Activated CD4-positive, alpha-beta T cell treated with anti-CD3 and anti-CD28 coated beads, Interleukin-2, amount 10 ng/mL, durations not matched to agents 24 days and 14 days (primary cell): ENCODE data around the gene PXN. TPM values are rescaled to one million over a fixed set of nuclear protein-coding genes. Genes with fewer than 3 reads are reported as not detected.
"Not testable (repeated sequence)": the region's sequence is repeated elsewhere in the genome, so short reads cannot be mapped to it uniquely, and the experiment has no call there.

Experiments
- DNase-seq: peaks from one replicate; pipeline ENCODE4 v3.0.0; 2022
- H3K27ac Mint-ChIP-seq: one replicate; pipeline ENCODE4 v1.8.0; 2022; ENCODE audit warnings: mild to moderate bottlenecking, mixed read lengths
- H3K27me3 Mint-ChIP-seq: one replicate; pipeline ENCODE4 v1.8.0; 2022; ENCODE audit warnings: mixed read lengths
- H3K36me3 Mint-ChIP-seq: one replicate; pipeline ENCODE4 v1.8.0; 2022; ENCODE audit warnings: low read depth, mild to moderate bottlenecking, mixed read lengths
- H3K4me1 Mint-ChIP-seq: one replicate; pipeline ENCODE4 v1.8.0; 2021; ENCODE audit warnings: mixed read lengths
- H3K4me3 Mint-ChIP-seq: one replicate; pipeline ENCODE4 v1.8.0; 2022; ENCODE audit warnings: mild to moderate bottlenecking, moderate library complexity, mixed read lengths
- H3K9me3 Mint-ChIP-seq: one replicate; pipeline ENCODE4 v1.8.0; 2021; ENCODE audit warnings: mixed read lengths
- intact Hi-C: fragments of 100-400 bp; cut with micrococcal nuclease; formaldehyde crosslinking; loops from one replicate; pipeline ENCODE4 v1.15.1; 2023
- total RNA-seq: library from RNA; stranded (reverse); gene quantifications from 2 replicates; pipeline ENCODE4 v1.2.3, GENCODE V29; 2022

The PXN gene
- total RNA-seq, 1 donor from 2014 or later = 48.4 TPM

- Mint-ChIP-seq H3K4me3 (no peak overlapping the region), H3K27ac (no peak overlapping the region), H3K9me3 (no peaks in the 10 kb centered on the region), H3K4me1 (peaks cover 17% of the 10 kb centered on the region), H3K36me3 (peaks cover 34% of the 10 kb centered on the region), H3K27me3 (no peaks in the 10 kb centered on the region)
- intact Hi-C loops = loop anchor here (10.0 kb wide), 1 partner anchor 212 kb away; the partner anchor contains the start of gene COX6A1
- DNase-seq = no peak
These were observed 43.2 kb downstream of the PXN start for GRCh38 chr12:120222288-120222832.

- Mint-ChIP-seq H3K9me3 (no peaks in the 10 kb centered on the region), H3K4me1 (peaks cover 14% of the 10 kb centered on the region), H3K27me3 (no peaks in the 10 kb centered on the region), H3K36me3 (peaks cover 34% of the 10 kb centered on the region), H3K27ac (no peak overlapping the region), H3K4me3 (no peak overlapping the region)
- intact Hi-C loops = loop anchor here (10.0 kb wide), 1 partner anchor 213 kb away; the partner anchor contains the start of gene COX6A1
- no peak for DNase-seq
These were observed 44.0 kb downstream of the PXN start for GRCh38 chr12:120221576-120221900.

- Mint-ChIP-seq H3K4me3 (no peak overlapping the region), H3K9me3 (no peaks in the 10 kb centered on the region), H3K27me3 (no peaks in the 10 kb centered on the region), H3K27ac (no peak overlapping the region), H3K36me3 (peaks cover 37% of the 10 kb centered on the region), H3K4me1 (peaks cover 10% of the 10 kb centered on the region)
- intact Hi-C loops = loop anchor here (10.0 kb wide), 1 partner anchor 214 kb away; the partner anchor contains the start of gene COX6A1
- DNase-seq = no peak
These were observed 44.5 kb downstream of the PXN start for GRCh38 chr12:120220838-120221575.

GRCh38 chr12:120218680-120219606 lies 46.6 kb downstream of the PXN start:
- H3K4me3 Mint-ChIP-seq = no peak overlapping the region
- no peak for DNase-seq
- H3K4me1 Mint-ChIP-seq = peaks cover 2% of the 10 kb centered on the region
- no peaks in the 10 kb centered on the region for H3K27me3 Mint-ChIP-seq
- peaks cover 42% of the 10 kb centered on the region for H3K36me3 Mint-ChIP-seq
- H3K27ac Mint-ChIP-seq = no peak overlapping the region
- intact Hi-C loops = no loop called here
- no peaks in the 10 kb centered on the region for H3K9me3 Mint-ChIP-seq

- Mint-ChIP-seq H3K4me3 (no peak overlapping the region), H3K9me3 (no peaks in the 10 kb centered on the region), H3K4me1 (peaks cover 2% of the 10 kb centered on the region), H3K36me3 (peaks cover 40% of the 10 kb centered on the region), H3K27me3 (no peaks in the 10 kb centered on the region), H3K27ac (no peak overlapping the region)
- DNase-seq = no peak
- intact Hi-C loops = no loop called here
These were observed 48.6 kb downstream of the PXN start for GRCh38 chr12:120216742-120217605.

GRCh38 chr12:120215766-120216735 lies 49.5 kb downstream of the PXN start:
- no peaks in the 10 kb centered on the region for H3K27me3 Mint-ChIP-seq
- H3K36me3 Mint-ChIP-seq = peaks cover 47% of the 10 kb centered on the region
- no peak overlapping the region for H3K27ac Mint-ChIP-seq
- no peaks in the 10 kb centered on the region for H3K9me3 Mint-ChIP-seq
- peaks cover 2% of the 10 kb centered on the region for H3K4me1 Mint-ChIP-seq
- intact Hi-C loops = no loop called here
- no peak overlapping the region for H3K4me3 Mint-ChIP-seq
- no peak for DNase-seq

DNA sequence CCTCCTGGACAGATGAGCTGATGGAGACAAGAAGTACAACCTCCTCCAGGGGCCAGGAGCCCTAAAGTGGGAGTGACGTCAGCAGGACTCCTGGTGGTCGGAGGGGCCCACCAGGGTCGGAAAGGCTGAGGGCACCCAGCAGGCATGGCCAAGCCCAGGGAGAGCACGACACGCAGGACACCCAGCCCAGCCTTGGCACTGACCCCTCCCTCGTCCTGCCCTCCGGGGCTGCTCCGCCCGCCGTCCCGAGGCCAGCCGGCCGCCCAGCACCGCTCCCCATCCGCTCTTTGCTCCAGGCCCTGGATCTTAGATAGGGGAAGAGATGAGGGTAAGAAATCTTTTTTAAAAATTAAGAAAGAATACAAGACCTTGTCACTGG lies 50.2 kb downstream of the PXN start:
- no peak overlapping the region for H3K4me3 Mint-ChIP-seq
- DNase-seq = no peak
- no peak overlapping the region for H3K27ac Mint-ChIP-seq
- H3K4me1 Mint-ChIP-seq = peaks cover 2% of the 10 kb centered on the region
- H3K27me3 Mint-ChIP-seq = no peaks in the 10 kb centered on the region
- H3K36me3 Mint-ChIP-seq = peaks cover 45% of the 10 kb centered on the region
- intact Hi-C loops = no loop called here
- no peaks in the 10 kb centered on the region for H3K9me3 Mint-ChIP-seq

DNA sequence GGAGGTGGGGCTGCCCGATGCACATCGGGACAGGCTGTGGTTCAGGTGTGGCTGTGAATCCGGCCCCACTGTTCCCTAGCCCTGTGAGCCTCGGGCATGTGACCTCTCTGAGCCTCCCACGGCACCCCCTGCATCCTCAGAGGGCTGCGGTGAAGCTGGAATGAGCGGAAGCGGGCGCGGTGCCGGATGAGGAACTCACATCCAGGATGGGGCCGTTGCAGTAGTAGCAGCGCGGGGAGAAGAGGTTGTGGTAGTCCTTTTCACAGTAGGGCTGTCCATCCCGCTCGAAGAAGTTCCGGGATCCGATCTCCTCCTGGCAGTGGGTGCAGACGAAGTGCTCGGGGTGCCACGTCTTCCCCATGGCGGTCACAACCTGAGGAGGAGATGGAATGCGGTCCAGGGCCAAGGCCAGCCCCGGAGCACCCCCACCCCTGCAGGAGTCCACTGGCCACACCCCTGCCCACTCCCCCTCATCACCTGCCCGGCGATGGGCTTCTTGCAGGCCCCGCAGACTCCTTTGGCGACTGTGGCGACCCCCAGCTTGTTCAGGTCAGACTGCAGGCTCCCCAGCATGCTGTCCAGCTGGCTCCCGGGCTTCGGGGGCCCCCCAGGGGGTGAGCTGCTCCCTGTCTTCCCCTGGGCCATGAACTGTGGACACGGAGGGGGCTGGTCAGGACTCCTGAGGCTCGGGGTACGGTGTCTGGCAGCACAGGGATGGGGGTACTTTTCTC lies 50.7 kb downstream of the PXN start:
- intact Hi-C loops = no loop called here

GRCh38 chr12:120213758-120214157 lies 51.8 kb downstream of the PXN start:
- no peak for DNase-seq
- peaks cover 2% of the 10 kb centered on the region for H3K4me1 Mint-ChIP-seq

More for the DNA sequence above, 50.7 kb downstream of the PXN start:
- H3K4me1 Mint-ChIP-seq = peaks cover 2% of the 10 kb centered on the region
- peaks cover 43% of the 10 kb centered on the region for H3K36me3 Mint-ChIP-seq
- no peak for DNase-seq
- H3K27ac Mint-ChIP-seq = no peak overlapping the region
- no peak overlapping the region for H3K4me3 Mint-ChIP-seq
- no peaks in the 10 kb centered on the region for H3K27me3 Mint-ChIP-seq
- H3K9me3 Mint-ChIP-seq = no peaks in the 10 kb centered on the region

DNA sequence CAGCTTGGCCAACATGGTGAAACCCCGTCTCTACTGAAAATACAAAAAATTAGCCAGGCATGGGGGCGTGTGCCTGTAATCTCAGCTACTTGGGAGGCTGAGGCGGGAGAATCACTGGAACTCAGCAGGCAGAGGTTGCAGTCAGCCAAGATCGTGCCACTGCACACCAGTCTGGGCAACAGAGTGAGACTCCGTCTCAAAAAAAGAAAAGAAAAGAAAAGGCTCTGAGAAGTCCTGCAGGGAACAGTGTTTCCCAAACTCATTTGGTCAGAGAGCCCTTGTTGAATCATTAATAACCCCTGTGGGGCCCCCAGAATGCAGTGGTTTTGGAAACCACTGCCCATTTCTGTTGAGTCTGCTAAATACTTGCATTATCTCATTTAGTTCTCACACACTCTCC lies 52.3 kb downstream of the PXN start:
- intact Hi-C loops, H3K4me1 Mint-ChIP-seq, H3K27ac Mint-ChIP-seq, H3K9me3 Mint-ChIP-seq, H3K27me3 Mint-ChIP-seq, H3K4me3 Mint-ChIP-seq, DNase-seq: not testable (repeated sequence)
- peaks cover 37% of the 10 kb centered on the region for H3K36me3 Mint-ChIP-seq

More at GRCh38 chr12:120213758-120214157, 51.8 kb downstream of the PXN start:
- Mint-ChIP-seq H3K9me3 (no peaks in the 10 kb centered on the region), H3K27me3 (no peaks in the 10 kb centered on the region), H3K36me3 (peaks cover 41% of the 10 kb centered on the region), H3K4me3 (no peak overlapping the region), H3K27ac (no peak overlapping the region)
- intact Hi-C loops = no loop called here

- intact Hi-C loops = no loop called here
- Mint-ChIP-seq H3K9me3 (no peaks in the 10 kb centered on the region), H3K36me3 (peaks cover 40% of the 10 kb centered on the region), H3K4me3 (no peak overlapping the region), H3K4me1 (peaks cover 2% of the 10 kb centered on the region), H3K27me3 (no peaks in the 10 kb centered on the region), H3K27ac (no peak overlapping the region)
- DNase-seq = no peak
These were observed 53.2 kb downstream of the PXN start for GRCh38 chr12:120212301-120212700.

DNA sequence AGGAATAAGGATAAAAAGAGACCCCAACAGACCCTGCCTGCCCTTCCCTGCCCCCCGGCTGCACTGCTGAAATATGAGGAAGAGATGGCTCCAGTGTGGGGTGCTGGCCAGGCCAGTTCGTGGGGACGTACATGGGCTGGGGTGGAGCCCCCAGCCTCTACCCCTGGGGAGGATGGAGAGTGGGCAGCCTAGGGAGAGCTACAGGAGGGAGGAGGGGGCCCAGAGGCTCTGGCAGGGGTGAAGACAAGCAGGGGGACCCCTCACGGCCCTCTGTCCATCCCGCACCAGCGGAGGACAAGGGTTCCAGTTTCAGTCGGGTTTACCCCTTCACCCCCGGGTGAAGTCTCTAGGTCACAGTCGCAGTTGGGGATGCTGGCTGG lies 53.6 kb downstream of the PXN start:
- no peak overlapping the region for H3K27ac Mint-ChIP-seq
- no peaks in the 10 kb centered on the region for H3K27me3 Mint-ChIP-seq
- intact Hi-C loops = no loop called here
- H3K4me3 Mint-ChIP-seq = no peak overlapping the region
- H3K36me3 Mint-ChIP-seq = peaks cover 42% of the 10 kb centered on the region
- H3K4me1 Mint-ChIP-seq = peaks cover 2% of the 10 kb centered on the region
- no peaks in the 10 kb centered on the region for H3K9me3 Mint-ChIP-seq
- DNase-seq = no peak
